Naive thymus-derived CD4-positive, alpha-beta T cell (primary cell): ENCODE measurements around the gene RRP36. TPM values are rescaled to one million over a fixed set of nuclear protein-coding genes. Genes with fewer than 3 reads are reported as not detected.

Experiments
- ATAC-seq: fragments of 150-1000 bp; cut with Tn5 transposase; 2 replicates; pipeline ENCODE4 v1.10.0; 2021; ENCODE audit warnings: mild to moderate bottlenecking, moderate library complexity
- CTCF ChIA-PET: fragments of 350-600 bp; sonication (Branson Sonifier 250); formaldehyde crosslinking; loops from one replicate; lab custom pipeline; 2021; ENCODE audit warnings: antibody characterized with exemption; lab: Charles Lee
- POLR2A ChIA-PET: fragments of 350-600 bp; sonication (Branson Sonifier 250); formaldehyde crosslinking; loops from one replicate; lab custom pipeline; 2021; ENCODE audit warnings: antibody characterized with exemption, inconsistent platforms; lab: Charles Lee
- DNase-seq, 9 donors: peaks; one replicate each; pipeline versions ENCODE4 v3.0.0 to v3.0.0-alpha.2; 2020 to 2022; ENCODE audit warnings: mixed read lengths in 1 of 9
- H3K27ac ChIP-seq: one replicate; pipeline ENCODE4 v1.7.0; 2013; ENCODE audit warnings: mild to moderate bottlenecking, low read depth, low read length, moderate library complexity
- H3K27me3 ChIP-seq, 2 donors: one replicate each; pipeline ENCODE4 v1.7.0; 2013; ENCODE audit warnings: low read length in 2 of 2, mild to moderate bottlenecking in 2 of 2, moderate library complexity in 2 of 2; ENCODE audit not compliant: control insufficient read depth in 2 of 2, insufficient read depth in 2 of 2
- H3K36me3 ChIP-seq, 3 experiments: 1 replicate in 2 of 3; 2 replicates in 1 of 3; pipeline ENCODE4 v1.7.0; 2013; ENCODE audit warnings: low read length in 3 of 3, mild to moderate bottlenecking in 3 of 3, moderate library complexity in 1 of 3; ENCODE audit not compliant: insufficient read depth in 3 of 3, control insufficient read depth in 2 of 3
- H3K4me1 ChIP-seq, 2 donors: one replicate each; pipeline ENCODE4 v1.7.0; 2013; ENCODE audit warnings: low read length in 2 of 2, mild to moderate bottlenecking in 2 of 2, moderate library complexity in 1 of 2; ENCODE audit not compliant: control insufficient read depth in 2 of 2, insufficient read depth in 2 of 2
- H3K4me3 ChIP-seq: 2 replicates; pipeline ENCODE4 v1.7.0; 2013; ENCODE audit warnings: mild to moderate bottlenecking, low read length
- H3K9me3 ChIP-seq, 3 experiments: 1 replicate in 2 of 3; 2 replicates in 1 of 3; pipeline ENCODE4 v1.7.0; 2013; ENCODE audit warnings: low read length in 3 of 3; ENCODE audit not compliant: control insufficient read depth in 2 of 3
- H3K27ac Mint-ChIP-seq, 9 donors: one replicate each; pipeline ENCODE4 v1.8.0; 2020 to 2022; ENCODE audit warnings: mixed read lengths in 9 of 9, mild to moderate bottlenecking in 8 of 9, moderate library complexity in 5 of 9, inconsistent platforms in 2 of 9
- H3K27me3 Mint-ChIP-seq, 5 donors: one replicate each; pipeline ENCODE4 v1.8.0; 2021 to 2022; ENCODE audit warnings: mixed read lengths in 5 of 5, mild to moderate bottlenecking in 1 of 5
- H3K36me3 Mint-ChIP-seq, 5 donors: one replicate each; pipeline ENCODE4 v1.8.0; 2020 to 2022; ENCODE audit warnings: mixed read lengths in 5 of 5, mild to moderate bottlenecking in 3 of 5, inconsistent platforms in 1 of 5
- H3K4me1 Mint-ChIP-seq, 7 donors: one replicate each; pipeline ENCODE4 v1.8.0; 2020 to 2022; ENCODE audit warnings: mixed read lengths in 7 of 7, mild to moderate bottlenecking in 3 of 7, inconsistent platforms in 1 of 7
- H3K4me3 Mint-ChIP-seq, 10 donors: one replicate each; pipeline ENCODE4 v1.8.0; 2020 to 2022; ENCODE audit warnings: mild to moderate bottlenecking in 10 of 10, mixed read lengths in 10 of 10, moderate library complexity in 6 of 10, inconsistent platforms in 2 of 10
- H3K9me3 Mint-ChIP-seq, 11 donors: one replicate each; pipeline ENCODE4 v1.8.0; 2020 to 2022; ENCODE audit warnings: mixed read lengths in 11 of 11, mild to moderate bottlenecking in 4 of 11, inconsistent platforms in 1 of 11, moderate library complexity in 1 of 11
- intact Hi-C, 2 donors: fragments of 100-400 bp; cut with micrococcal nuclease; formaldehyde crosslinking; loops; one replicate each; pipeline ENCODE4 v1.15.1; 2023
- polyA plus RNA-seq, 2 donors: library from polyadenylated mRNA; unstranded; fragments of 300-500 nt; fragmentation: Illumina TruSeq; gene quantifications; one replicate each; pipeline ENCODE4 v1.2.3, GENCODE V29; 2021
- total RNA-seq, 6 experiments: library from RNA in 5 of 6; stranded (reverse) in 5 of 6; gene quantifications; 1 replicate in 5 of 6; 2 replicates in 1 of 6; pipeline ENCODE4 v1.2.3 and lab custom pipeline; 2021 to 2026

RRP36 gene
- total and polyA plus RNA-seq, 7 experiments from 2014 or later, result 25.4 to 89.6 (median 49.1) TPM

- intact Hi-C loops, result no loop called here
- H3K36me3 Mint-ChIP-seq, result peaks cover 6 to 40% (median 18%) of the 10 kb centered on the region in 5 donors
- ATAC-seq (no peak), DNase-seq (no peak)
- no peak overlapping the region for H3K4me3 Mint-ChIP-seq
- no peaks in the 10 kb centered on the region for H3K27me3 ChIP-seq
- no peak overlapping the region for H3K4me3 ChIP-seq
- no peaks in the 10 kb centered on the region for H3K9me3 ChIP-seq
- peaks cover 0 to 5% of the 10 kb centered on the region in 2 donors for H3K4me1 ChIP-seq
- H3K27ac ChIP-seq, result no peak overlapping the region
- ChIA-PET POLR2A (interaction anchor here (1.0 kb wide), 1 partner anchor 9 kb away, joined by 3 read pairs; no protein-coding TSS in a partner anchor), CTCF (no interaction called here)
- H3K9me3 Mint-ChIP-seq, result no peaks in the 10 kb centered on the region
- no peaks in the 10 kb centered on the region for H3K27me3 Mint-ChIP-seq
- no peak overlapping the region for H3K27ac Mint-ChIP-seq
- peaks cover 7 to 16% (median 8%) of the 10 kb centered on the region in 7 donors for H3K4me1 Mint-ChIP-seq
- peaks cover 14 to 77% (median 26%) of the 10 kb centered on the region in 3 experiments for H3K36me3 ChIP-seq
Observed at GRCh38 chr6:43029120-43029519, 7.7 kb downstream of the RRP36 start.

- H3K4me3 ChIP-seq, result no peak overlapping the region
- peak overlapping the region in 2 of 9 donors; percentile 6 to 32 for H3K27ac Mint-ChIP-seq
- H3K36me3 ChIP-seq, result peaks cover 3 to 67% (median 12%) of the 10 kb centered on the region in 3 experiments
- H3K4me1 Mint-ChIP-seq, result peaks cover 0 to 4% (median 0%) of the 10 kb centered on the region in 7 donors
- ChIA-PET POLR2A (interaction anchor here (0.7 to 1.3 kb wide), 2 partner anchors 15 to 27 kb away, joined by 4 to 6 read pairs; partner anchors contain the start of genes KLC4 and MRPL2), CTCF (no interaction called here)
- H3K27ac ChIP-seq, result no peak overlapping the region
- H3K4me1 ChIP-seq, result no peaks in the 10 kb centered on the region
- H3K36me3 Mint-ChIP-seq, result peaks cover 4 to 26% (median 7%) of the 10 kb centered on the region in 5 donors
- no peaks in the 10 kb centered on the region for H3K27me3 ChIP-seq
- intact Hi-C loops, result no loop called here
- H3K4me3 Mint-ChIP-seq, result no peak overlapping the region
- ATAC-seq (no peak), DNase-seq (no peak)
- H3K27me3 Mint-ChIP-seq, result no peaks in the 10 kb centered on the region
- no peaks in the 10 kb centered on the region for H3K9me3 Mint-ChIP-seq
- H3K9me3 ChIP-seq, result no peaks in the 10 kb centered on the region
Observed at GRCh38 chr6:43032326-43032725, 10.9 kb downstream of the RRP36 start.

GRCh38 chr6:43033496-43034189 lies 12.2 kb downstream of the RRP36 start:
- Mint-ChIP-seq H3K36me3 (peaks cover 0 to 31% (median 3%) of the 10 kb centered on the region in 5 donors), H3K4me1 (peaks cover 0 to 4% (median 0%) of the 10 kb centered on the region in 7 donors), H3K4me3 (no peak overlapping the region), H3K9me3 (no peaks in the 10 kb centered on the region), H3K27me3 (no peaks in the 10 kb centered on the region), H3K27ac (peak overlapping the region in 8 of 9 donors; percentile 1 to 74 (median 23))
- ATAC-seq, result no peak
- H3K27ac ChIP-seq, result no peak overlapping the region
- CTCF ChIA-PET, result interaction anchor here (0.6 kb wide), 1 partner anchor 586 kb away, joined by 3 read pairs; no protein-coding TSS in a partner anchor
- H3K4me3 ChIP-seq, result no peak overlapping the region
- POLR2A ChIA-PET, result interaction anchor here (0.9 to 1.3 kb wide), 2 partner anchors 20 to 26 kb away, joined by 4 to 6 read pairs; partner anchors contain the start of genes CUL7, KLC4 and MRPL2
- intact Hi-C loops, result no loop called here
- no peaks in the 10 kb centered on the region for H3K27me3 ChIP-seq
- DNase-seq, result no peak
- H3K9me3 ChIP-seq, result no peaks in the 10 kb centered on the region
- H3K36me3 ChIP-seq, result peaks cover 3 to 69% (median 6%) of the 10 kb centered on the region in 3 experiments
- H3K4me1 ChIP-seq, result no peaks in the 10 kb centered on the region

GRCh38 chr6:43034190-43034525 lies 12.7 kb downstream of the RRP36 start:
- intact Hi-C loops, result no loop called here
- no peak overlapping the region for H3K4me3 ChIP-seq

GRCh38 chr6:43035495-43036194 lies 14.2 kb downstream of the RRP36 start:
- Mint-ChIP-seq H3K27ac (peak overlapping the region in 6 of 9 donors; percentile 8 to 74 (median 51)), H3K4me1 (peaks cover 0 to 4% (median 0%) of the 10 kb centered on the region in 7 donors), H3K9me3 (no peaks in the 10 kb centered on the region), H3K4me3 (no peak overlapping the region), H3K27me3 (no peaks in the 10 kb centered on the region), H3K36me3 (peaks cover 0 to 25% (median 4%) of the 10 kb centered on the region in 5 donors)
- no peak for ATAC-seq
- H3K4me3 ChIP-seq, result no peak overlapping the region
- ChIA-PET CTCF (interaction anchor here (0.6 kb wide), 1 partner anchor 20 kb away, joined by 4 read pairs; no protein-coding TSS in a partner anchor), POLR2A (no interaction called here)
- peaks cover 0 to 68% (median 6%) of the 10 kb centered on the region in 3 experiments for H3K36me3 ChIP-seq
- intact Hi-C loops, result no loop called here
- no peak overlapping the region for H3K27ac ChIP-seq
- no peaks in the 10 kb centered on the region for H3K27me3 ChIP-seq
- H3K9me3 ChIP-seq, result no peaks in the 10 kb centered on the region
- H3K4me1 ChIP-seq, result no peaks in the 10 kb centered on the region
- no peak for DNase-seq

More at GRCh38 chr6:43034190-43034525, 12.7 kb downstream of the RRP36 start:
- Mint-ChIP-seq H3K27me3 (no peaks in the 10 kb centered on the region), H3K36me3 (peaks cover 0 to 32% (median 4%) of the 10 kb centered on the region in 5 donors), H3K4me1 (peaks cover 0 to 4% (median 0%) of the 10 kb centered on the region in 7 donors), H3K9me3 (no peaks in the 10 kb centered on the region), H3K4me3 (no peak overlapping the region), H3K27ac (peak overlapping the region in 5 of 9 donors; percentile 7 to 65 (median 22))
- H3K27me3 ChIP-seq, result no peaks in the 10 kb centered on the region
- CTCF ChIA-PET, result interaction anchor here (0.7 kb wide), 1 partner anchor 418 kb away, joined by 3 read pairs; no protein-coding TSS in a partner anchor
- no peaks in the 10 kb centered on the region for H3K9me3 ChIP-seq
- H3K27ac ChIP-seq, result no peak overlapping the region
- H3K4me1 ChIP-seq, result no peaks in the 10 kb centered on the region
- POLR2A ChIA-PET, result no interaction called here
- ATAC-seq, result no peak
- DNase-seq, result no peak
- H3K36me3 ChIP-seq, result peaks cover under 1 to 69% (median 6%) of the 10 kb centered on the region in 3 experiments

- H3K9me3 Mint-ChIP-seq, result no peaks in the 10 kb centered on the region
- ChIA-PET CTCF (no interaction called here), POLR2A (no interaction called here)
- Histone ChIP-seq H3K4me3 (no peak overlapping the region), H3K27me3 (no peaks in the 10 kb centered on the region), H3K36me3 (peaks cover 0 to 73% (median 6%) of the 10 kb centered on the region in 3 experiments), H3K27ac (no peak overlapping the region), H3K9me3 (no peaks in the 10 kb centered on the region), H3K4me1 (no peaks in the 10 kb centered on the region)
- peaks cover 0 to 4% (median 0%) of the 10 kb centered on the region in 7 donors for H3K4me1 Mint-ChIP-seq
- intact Hi-C loops, result no loop called here
- no peak for DNase-seq
- H3K27ac Mint-ChIP-seq, result peak overlapping the region in 1 of 9 donors; percentile 63
- ATAC-seq, result no peak
- no peaks in the 10 kb centered on the region for H3K27me3 Mint-ChIP-seq
- H3K36me3 Mint-ChIP-seq, result peaks cover 0 to 22% (median 4%) of the 10 kb centered on the region in 5 donors
- H3K4me3 Mint-ChIP-seq, result no peak overlapping the region
Observed at GRCh38 chr6:43036712-43037111, 15.3 kb downstream of the RRP36 start.
